ENCODE results near the gene KRTAP4-7. TPM values are rescaled to one million over a fixed set of nuclear protein-coding genes. Genes with fewer than 3 reads are reported as not detected.
"Not testable (repeated sequence)": the region's sequence is repeated elsewhere in the genome, so short reads cannot be mapped to it uniquely, and the experiment has no call there.

The KRTAP4-7 gene
- total RNA-seq, 1 experiment from 2014 or later, result not detected

GRCh38 chr17:41055130-41055529, 28.8 kb upstream of the KRTAP4-7 start, which contains the start of gene KRTAP2-2:
TSS of gene KRTAP2-2 (minus strand) at chr17:41055230. CDS start at chr17:41055211, 19 bp downstream.
- H3K18ac ChIP-seq (ENCODE audit: insufficient read length, low read depth, low read length); H3K27ac Mint-ChIP-seq; H3K23me2 ChIP-seq (ENCODE audit: insufficient read length, low read depth, low read length, poor library complexity, severe bottlenecking); H3K79me1 ChIP-seq (ENCODE audit: insufficient read depth, low read depth, low read length, poor library complexity, severe bottlenecking); H3K4me3 Mint-ChIP-seq; H2AK5ac ChIP-seq (ENCODE audit: insufficient read length, low read length); H3K79me2 ChIP-seq (ENCODE audit: insufficient read depth, low read length); H2AFZ ChIP-seq (ENCODE audit: low read length); H2BK20ac ChIP-seq (ENCODE audit: low read depth, low read length, poor library complexity, severe bottlenecking); H3K9ac ChIP-seq (ENCODE audit: extremely low read depth, insufficient read length, low read length); H3K4me2 ChIP-seq (ENCODE audit: insufficient read depth, insufficient read length, low read length); H3K27ac ChIP-seq (ENCODE audit: insufficient read length, low read depth, low read length); H3K9me3 ChIP-seq (ENCODE audit: control insufficient read depth, low read depth, low read length); H2BK15ac ChIP-seq (ENCODE audit: low read depth, low read length); H3K4me1 ChIP-seq (ENCODE audit: insufficient read depth, low read length); H2BK12ac ChIP-seq (ENCODE audit: insufficient read length, low read depth, low read length); H4K91ac ChIP-seq (ENCODE audit: insufficient read length, low read depth, low read length); H3K27me3 ChIP-seq (ENCODE audit: insufficient read depth, low read length); H3K27me3 Mint-ChIP-seq (ENCODE audit: low read depth); H4K8ac ChIP-seq (replicated peaks; ENCODE audit: insufficient read length, low read depth, low read length); H2BK5ac ChIP-seq (ENCODE audit: insufficient read length, low read length); H3K36me3 Mint-ChIP-seq (ENCODE audit: insufficient read depth in 1 of 3, low read depth in 3 of 3); H3K56ac ChIP-seq (ENCODE audit: insufficient read length, low read depth, low read length); H2BK120ac ChIP-seq (ENCODE audit: low read depth, low read length, poor library complexity, severe bottlenecking); H3K9me3 Mint-ChIP-seq; H4K20me1 ChIP-seq (ENCODE audit: control insufficient read depth, insufficient read depth, insufficient read length); H4K5ac ChIP-seq (ENCODE audit: insufficient read length, low read depth, low read length); DNase-seq; H3K4ac ChIP-seq (ENCODE audit: low read depth, low read length); H3T11ph ChIP-seq (ENCODE audit: low read length); H3K14ac ChIP-seq (ENCODE audit: insufficient read depth, low read length); H3K23ac ChIP-seq (ENCODE audit: insufficient read length, low read depth, low read length): not testable (repeated sequence)
- no CpG with 5 or more reads among the region's 6 CpGs for WGBS (ENCODE audit: extremely low coverage, insufficient read length, low lambda C conversion rate)
- peaks cover 8 to 11% of the 10 kb centered on the region in 2 experiments for H3K4me1 Mint-ChIP-seq
